HCT116 (cell line): ENCODE data around the gene BHLHE41. TPM values are rescaled to one million over a fixed set of nuclear protein-coding genes. Genes with fewer than 3 reads are reported as not detected.

Source experiments
- ATAC-seq: fragments of 200-7000 bp; cut with Tn5 transposase; 2 replicates; pipeline ENCODE4 v1.9.1; 2020; ENCODE audit warnings: mild to moderate bottlenecking, moderate library complexity
- BruUV-seq: library from RNA; stranded (reverse); fragments of 400-500 nt; replicated peaks from 2 replicates; lab custom pipeline; 2021; lab: Mats Ljungman, UMichigan
- CTCF ChIA-PET: fragments of 300-600 bp; sonication (Branson Sonifier 250); formaldehyde crosslinking; loops from one replicate; lab custom pipeline; 2021; ENCODE audit warnings: antibody characterized with exemption; lab: Charles Lee
- POLR2A ChIA-PET: fragments of 300-600, 350-600 bp; sonication (Branson Sonifier 250); formaldehyde crosslinking; loops from one replicate; lab custom pipeline; 2021; ENCODE audit warnings: antibody characterized with exemption; lab: Charles Lee
- RAD21 ChIA-PET, 2 experiments: fragments of 300-600 bp; sonication (Branson Sonifier 250); formaldehyde crosslinking; loops; one replicate each; lab custom pipeline; 2023; ENCODE audit warnings: low total read pairs in 2 of 2; ENCODE audit not compliant: uncharacterized antibody in 2 of 2, unreplicated experiment in 2 of 2, low non-redundant PET in 1 of 2; lab: Charles Lee
- DNase-seq: peaks from one replicate; pipeline ENCODE4 v3.0.0-alpha.2; 2010; ENCODE audit warnings: low read depth, low spot score
- H2AFZ ChIP-seq: fragments of 200-600 bp; shearing (Covaris generic), sonication (generic); 2 replicates; pipeline ENCODE4 v1.6.1; 2017; ENCODE audit warnings: low read depth, mixed run types, mixed read lengths, antibody characterized with exemption, low read length; ENCODE audit not compliant: poor library complexity, severe bottlenecking
- H3K27ac ChIP-seq: 2 replicates; pipeline ENCODE4 v1.5.1; 2012; ENCODE audit warnings: low read depth, low read length
- H3K27me3 ChIP-seq: fragments of 200-600 bp; sonication (generic); 2 replicates; pipeline ENCODE4 v1.6.1; 2016; ENCODE audit warnings: mixed run types, low read length, mixed read lengths; ENCODE audit not compliant: insufficient read depth
- H3K36me3 ChIP-seq, 2 experiments: fragments of 200-500 bp in 1 of 2; fragments of 200-600 bp in 1 of 2; sonication (Bioruptor generic) in 1 of 2; sonication (generic) in 1 of 2; 2 replicates each; pipeline versions ENCODE4 v1.5.1 to v1.6.1; 2014 to 2016; ENCODE audit warnings: low read length in 2 of 2, inconsistent platforms in 1 of 2, mixed read lengths in 1 of 2, mixed run types in 1 of 2; ENCODE audit not compliant: insufficient read depth in 2 of 2, control insufficient read depth in 1 of 2
- H3K4me1 ChIP-seq, 2 experiments: fragments of 200-600 bp in 1 of 2; sonication (generic) in 1 of 2; 2 replicates each; pipeline versions ENCODE4 v1.5.1 to v1.6.1; 2012 to 2017; ENCODE audit warnings: low read length in 2 of 2, inconsistent platforms in 1 of 2, mild to moderate bottlenecking in 1 of 2, mixed read lengths in 1 of 2, mixed run types in 1 of 2, moderate library complexity in 1 of 2; ENCODE audit not compliant: insufficient read depth in 2 of 2, control insufficient read depth in 1 of 2
- H3K4me2 ChIP-seq: fragments of 200-600 bp; sonication (generic); 2 replicates; pipeline ENCODE4 v1.6.1; 2017; ENCODE audit warnings: mixed run types, low read length, mixed read lengths
- H3K4me3 ChIP-seq, 2 experiments: fragments of 200-600 bp in 1 of 2; sonication (generic) in 1 of 2; replicated peaks in 1 of 2; 2 replicates each; pipeline ENCODE4 v1.5.1; 2011 to 2016; ENCODE audit warnings: low read length in 2 of 2, control low read depth in 1 of 2, low read depth in 1 of 2, mild to moderate bottlenecking in 1 of 2, mixed read lengths in 1 of 2, mixed run types in 1 of 2
- H3K79me2 ChIP-seq: fragments of 200-600 bp; sonication (generic); 2 replicates; pipeline ENCODE4 v1.6.1; 2017; ENCODE audit warnings: mild to moderate bottlenecking, mixed run types, low read length, moderate library complexity, mixed read lengths; ENCODE audit not compliant: insufficient read depth
- H3K9ac ChIP-seq: fragments of 200-600 bp; sonication (generic); 2 replicates; pipeline ENCODE4 v1.6.1; 2016; ENCODE audit warnings: low read length, mixed read lengths
- H3K9me2 ChIP-seq: fragments of 200-600 bp; sonication (generic), shearing (Covaris generic); 2 replicates; pipeline ENCODE4 v1.6.1; 2017; ENCODE audit warnings: mixed run types, mild to moderate bottlenecking, moderate library complexity; ENCODE audit not compliant: insufficient read depth
- H3K9me3 ChIP-seq, 2 experiments: fragments of 200-500 bp in 1 of 2; fragments of 200-600 bp in 1 of 2; sonication (Bioruptor generic) in 1 of 2; sonication (generic) in 1 of 2; 2 replicates each; pipeline ENCODE4 v1.6.1; 2014 to 2017; ENCODE audit warnings: low read length in 2 of 2, mixed read lengths in 2 of 2, inconsistent platforms in 1 of 2, low read depth in 1 of 2, mild to moderate bottlenecking in 1 of 2, mixed run types in 1 of 2, moderate library complexity in 1 of 2; ENCODE audit not compliant: control insufficient read depth in 1 of 2, insufficient read depth in 1 of 2
- H4K20me1 ChIP-seq: fragments of 200-600 bp; sonication (generic), shearing (Covaris generic); 2 replicates; pipeline ENCODE4 v1.6.1; 2017; ENCODE audit warnings: mixed run types, mild to moderate bottlenecking, moderate library complexity; ENCODE audit not compliant: insufficient read depth
- CEBPB ChIP-seq: IDR thresholded peaks from 2 replicates; pipeline ENCODE4 v1.6.1; 2012; ENCODE audit warnings: low read depth
- CTCF ChIP-seq, 3 experiments: fragments of 200-600 bp in 1 of 3; sonication (generic) in 1 of 3; IDR thresholded peaks in 2 of 3; conservative IDR thresholded peaks in 1 of 3; 2 replicates each; pipeline ENCODE4 v1.5.1; 2012 to 2017; ENCODE audit warnings: low read depth in 2 of 3, low read length in 2 of 3, antibody characterized with exemption in 1 of 3, borderline replicate concordance in 1 of 3, control low read depth in 1 of 3, mild to moderate bottlenecking in 1 of 3, mixed read lengths in 1 of 3, mixed run types in 1 of 3, moderate library complexity in 1 of 3; ENCODE audit not compliant: insufficient read depth in 1 of 3
- EGR1 ChIP-seq: IDR thresholded peaks from 2 replicates; pipeline ENCODE4 v1.6.1; 2012; ENCODE audit warnings: low read depth
- ELF1 ChIP-seq: IDR thresholded peaks from 2 replicates; pipeline ENCODE4 v1.6.1; 2012; ENCODE audit warnings: low read depth, borderline replicate concordance
- EZH2 ChIP-seq: fragments of 200-600 bp; sonication (generic); IDR thresholded peaks from 2 replicates; pipeline ENCODE4 v1.6.1; 2017; ENCODE audit warnings: antibody characterized with exemption, mixed run types
- EZH2phosphoT487 ChIP-seq: fragments of 200-600 bp; IDR thresholded peaks from 2 replicates; pipeline ENCODE4 v1.6.1; 2018; ENCODE audit warnings: antibody characterized with exemption, borderline replicate concordance
- JUND ChIP-seq: IDR thresholded peaks from 2 replicates; pipeline ENCODE4 v1.6.1; 2012
- POLR2AphosphoS5 ChIP-seq: IDR thresholded peaks from 2 replicates; pipeline ENCODE4 v1.6.1; 2011; ENCODE audit warnings: mild to moderate bottlenecking, low read depth, low read length, moderate library complexity
- SIN3A ChIP-seq: IDR thresholded peaks from 2 replicates; pipeline ENCODE4 v1.6.1; 2012; ENCODE audit warnings: low read depth
- YY1 ChIP-seq: IDR thresholded peaks from 2 replicates; pipeline ENCODE4 v1.6.1; 2011; ENCODE audit warnings: low read length, low read depth, moderate library complexity, mild to moderate bottlenecking; ENCODE audit not compliant: insufficient replicate concordance; ENCODE audit errors: extremely low read depth
- ZFX ChIP-seq: fragments of 450-650 bp; IDR thresholded peaks from 2 replicates; pipeline ENCODE4 v1.6.1; 2017
- ZNF274 ChIP-seq: fragments of 200-500 bp; sonication (Bioruptor generic); IDR thresholded peaks from 2 replicates; pipeline ENCODE4 v1.6.1; 2014; ENCODE audit warnings: mild to moderate bottlenecking, low read depth, low read length, inconsistent platforms
- intact Hi-C: fragments of 100-400 bp; cut with micrococcal nuclease; formaldehyde crosslinking; loops from 2 replicates; pipeline ENCODE4 v1.10.0; 2022
- total RNA-seq: library from RNA; stranded (reverse); gene quantifications from one replicate; pipeline ENCODE4 v1.2.1, GENCODE V29; 2021; ENCODE audit not compliant: unreplicated experiment
- TF ChIP-seq, protein P1 (sequence below): IDR thresholded peaks from 2 replicates; pipeline ENCODE4 v1.6.1; 2012
- TF ChIP-seq, protein P2 (sequence below): IDR thresholded peaks from 2 replicates; pipeline ENCODE4 v1.6.1; 2011; ENCODE audit warnings: mild to moderate bottlenecking, low read length, moderate library complexity; ENCODE audit not compliant: insufficient replicate concordance; ENCODE audit errors: extremely low read depth

Gene BHLHE41
- total RNA-seq, 1 experiment from 2014 or later, result 4.7 TPM

- Histone ChIP-seq H3K9ac (no peak overlapping the region), H2AFZ (no peak overlapping the region), H3K27me3 (no peaks in the 10 kb centered on the region), H4K20me1 (no peaks in the 10 kb centered on the region), H3K4me3 (no peak overlapping the region), H3K9me2 (no peaks in the 10 kb centered on the region), H3K4me1 (no peaks in the 10 kb centered on the region), H3K4me2 (no peak overlapping the region), H3K9me3 (no peaks in the 10 kb centered on the region)
- no TSS peak for BruUV-seq
- intact Hi-C loops, result no loop called here
- RAD21 ChIA-PET, result no interaction called here
- no peak for TF ChIP-seq ZFX
- no peak for TF ChIP-seq JUND
- TF ChIP-seq, protein P1, sequence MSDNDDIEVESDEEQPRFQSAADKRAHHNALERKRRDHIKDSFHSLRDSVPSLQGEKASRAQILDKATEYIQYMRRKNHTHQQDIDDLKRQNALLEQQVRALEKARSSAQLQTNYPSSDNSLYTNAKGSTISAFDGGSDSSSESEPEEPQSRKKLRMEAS, result no peak
- no peak for TF ChIP-seq ZNF274
- TF ChIP-seq EZH2phosphoT487, result no peak
- TF ChIP-seq EZH2, result no peak
- TF ChIP-seq YY1, result no peak
- no peak for TF ChIP-seq CTCF (IDR thresholded peaks at IDR 0.05 in 2 of 3, conservative IDR thresholded peaks at IDR 0.05 in 1 of 3; ENCODE audit: borderline replicate concordance in 1 of 3, insufficient read depth in 1 of 3, low read depth in 2 of 3, low read length in 2 of 3)
- TF ChIP-seq ELF1, result no peak
- TF ChIP-seq, protein P2, sequence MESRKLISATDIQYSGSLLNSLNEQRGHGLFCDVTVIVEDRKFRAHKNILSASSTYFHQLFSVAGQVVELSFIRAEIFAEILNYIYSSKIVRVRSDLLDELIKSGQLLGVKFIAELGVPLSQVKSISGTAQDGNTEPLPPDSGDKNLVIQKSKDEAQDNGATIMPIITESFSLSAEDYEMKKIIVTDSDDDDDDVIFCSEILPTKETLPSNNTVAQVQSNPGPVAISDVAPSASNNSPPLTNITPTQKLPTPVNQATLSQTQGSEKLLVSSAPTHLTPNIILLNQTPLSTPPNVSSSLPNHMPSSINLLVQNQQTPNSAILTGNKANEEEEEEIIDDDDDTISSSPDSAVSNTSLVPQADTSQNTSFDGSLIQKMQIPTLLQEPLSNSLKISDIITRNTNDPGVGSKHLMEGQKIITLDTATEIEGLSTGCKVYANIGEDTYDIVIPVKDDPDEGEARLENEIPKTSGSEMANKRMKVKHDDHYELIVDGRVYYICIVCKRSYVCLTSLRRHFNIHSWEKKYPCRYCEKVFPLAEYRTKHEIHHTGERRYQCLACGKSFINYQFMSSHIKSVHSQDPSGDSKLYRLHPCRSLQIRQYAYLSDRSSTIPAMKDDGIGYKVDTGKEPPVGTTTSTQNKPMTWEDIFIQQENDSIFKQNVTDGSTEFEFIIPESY, result no peak
- TF ChIP-seq POLR2AphosphoS5, result no peak
- no peak for TF ChIP-seq EGR1
- no peak for TF ChIP-seq CEBPB
- TF ChIP-seq SIN3A, result no peak
- TF ChIP-seq, all 23 proteins: peak for 0
- ATAC-seq (no peak), DNase-seq (no peak)
- Histone ChIP-seq H3K79me2 (no peaks in the 10 kb centered on the region), H3K36me3 (no peaks in the 10 kb centered on the region), H3K27ac (no peak overlapping the region)
- ChIA-PET POLR2A (no interaction called here), CTCF (no interaction called here)
These were observed 18.5 kb upstream of the BHLHE41 start for GRCh38 chr12:26143291-26143690.
